Activated effector memory CD4-positive, alpha-beta T cell treated with anti-CD3 and anti-CD28 coated beads, Interleukin-2, amount 50 U/mL, for 16 hours (primary cell): ENCODE data around the gene CNGB1.
"Not testable (repeated sequence)": the region's sequence is repeated elsewhere in the genome, so short reads cannot be mapped to it uniquely, and the experiment has no call there.

ENCODE experiments used
- DNase-seq: peaks from one replicate; pipeline ENCODE4 v3.0.0-alpha.2; 2020

CNGB1 gene

DNA sequence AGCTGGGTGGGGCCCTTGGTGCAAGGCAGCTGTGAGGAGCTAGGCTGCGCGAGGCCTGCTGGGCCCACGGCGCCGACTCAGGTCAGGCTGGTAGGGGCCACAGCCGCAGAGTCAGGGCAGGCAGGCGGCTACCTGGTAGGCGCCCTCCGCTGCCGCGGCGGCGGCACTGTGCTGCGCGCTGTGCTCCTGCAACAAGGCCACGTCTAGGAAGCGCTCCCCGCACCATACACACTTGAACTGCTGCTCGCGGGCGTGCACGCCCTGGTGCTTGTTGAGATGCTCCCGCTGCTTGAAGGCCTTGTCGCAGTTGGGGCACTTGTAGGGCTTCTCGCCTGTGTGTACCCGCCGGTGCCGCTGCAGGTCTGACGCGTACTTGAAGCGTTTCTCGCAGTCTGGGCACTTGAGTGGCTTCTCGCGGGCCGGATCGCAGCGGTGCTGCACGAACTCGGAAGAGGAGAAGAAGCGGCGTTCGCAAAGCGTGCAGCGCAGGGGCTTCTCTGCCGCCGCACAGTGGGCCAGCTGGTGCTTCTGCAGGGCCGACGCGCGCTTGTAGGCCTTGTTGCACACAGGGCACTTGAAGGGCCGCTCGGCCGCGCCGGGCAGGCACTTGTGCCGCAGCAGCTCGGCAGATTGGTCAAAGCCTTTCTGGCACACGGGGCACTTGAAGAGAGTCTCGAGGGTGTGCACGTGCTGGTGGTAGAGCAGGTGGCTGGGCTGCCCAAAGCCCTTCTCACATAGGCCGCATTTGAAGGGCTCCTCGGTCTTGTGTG lies 25.7 kb upstream of the CNGB1 start:
- peak; percentile 61 for DNase-seq

GRCh38 chr16:57995721-57996405 lies 24.9 kb upstream of the CNGB1 start:
- no peak for DNase-seq

DNA sequence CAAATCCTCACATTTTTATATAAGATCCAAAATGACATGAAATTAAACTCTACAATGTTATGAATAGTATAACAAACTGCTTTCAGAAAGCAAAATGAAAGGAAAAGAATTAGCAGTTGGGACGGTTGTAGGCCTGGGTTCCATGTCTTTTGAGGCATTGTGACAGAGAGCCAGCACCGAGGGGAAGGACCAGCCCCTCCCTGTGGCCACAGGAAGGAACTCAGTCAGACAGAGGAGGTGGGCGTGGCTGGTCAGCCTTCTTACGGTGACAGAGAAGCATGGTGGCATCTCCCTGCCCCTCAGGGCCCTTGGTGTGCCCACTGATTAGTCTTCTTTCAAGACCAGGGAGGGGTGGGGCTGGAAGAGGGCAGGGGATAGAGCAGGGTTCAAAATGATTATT lies 23.9 kb upstream of the CNGB1 start:
- DNase-seq = peak; percentile 79

DNA sequence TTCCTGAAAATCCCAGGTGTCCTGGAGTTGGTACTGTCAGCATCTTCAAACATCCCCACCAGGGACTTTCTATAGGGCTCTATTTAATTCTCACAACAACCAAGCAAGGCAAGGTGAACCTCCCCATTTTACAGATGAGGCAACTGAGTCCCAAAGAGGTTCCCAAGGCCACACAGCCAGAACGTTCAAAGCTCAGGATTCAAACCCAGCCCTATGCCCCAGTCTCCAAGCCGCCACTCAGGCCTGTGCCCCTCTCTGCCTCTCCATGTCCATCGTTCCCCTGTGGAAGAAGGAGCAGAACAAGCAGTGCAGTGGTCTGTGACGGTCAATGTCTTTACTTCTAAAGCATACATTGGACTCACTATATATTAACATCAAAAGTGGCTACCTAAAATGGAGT lies 23.4 kb upstream of the CNGB1 start:
- DNase-seq = no peak

GRCh38 chr16:57993897-57994296 lies 23.0 kb upstream of the CNGB1 start:
- DNase-seq = no peak

DNA sequence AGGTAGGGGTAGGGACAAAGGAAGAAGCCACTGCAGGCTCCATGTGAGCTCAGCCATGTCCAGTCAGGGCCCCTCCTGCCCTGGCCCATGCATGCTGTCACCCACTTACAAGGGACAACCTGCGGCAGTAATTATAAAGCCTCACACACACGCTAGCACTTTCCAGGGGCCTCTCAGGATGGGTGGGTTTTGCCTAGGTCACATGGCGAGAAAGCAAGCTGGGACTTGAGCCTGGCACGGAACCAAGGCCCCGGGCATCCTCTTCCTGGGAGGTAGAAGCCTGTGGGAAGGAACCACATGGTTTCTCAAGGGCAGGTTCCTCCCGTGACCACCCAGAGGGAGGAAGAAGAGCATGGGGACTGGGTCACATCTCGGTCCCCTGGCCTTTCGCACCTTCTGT lies 22.5 kb upstream of the CNGB1 start:
- no peak for DNase-seq

DNA sequence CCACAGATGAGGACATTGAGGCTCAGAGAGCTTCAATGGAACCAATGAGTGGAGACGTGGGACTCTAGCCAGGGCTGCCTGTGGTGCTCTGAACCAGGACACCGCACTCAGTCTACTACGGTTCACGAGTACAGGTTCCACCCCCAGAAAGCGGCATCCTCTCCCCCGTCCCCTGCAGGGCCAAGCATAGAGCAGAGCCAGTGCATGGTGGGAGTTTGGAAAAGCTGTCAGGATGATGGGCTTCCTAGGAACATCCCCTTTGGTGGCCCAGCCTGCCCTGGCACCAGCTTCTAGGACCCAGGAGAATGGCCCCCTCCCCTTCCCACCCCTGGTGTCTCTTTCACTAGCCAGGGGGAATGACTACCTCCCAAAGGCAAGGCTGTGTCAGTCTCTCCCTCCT lies 21.2 kb upstream of the CNGB1 start:
- no peak for DNase-seq

DNA sequence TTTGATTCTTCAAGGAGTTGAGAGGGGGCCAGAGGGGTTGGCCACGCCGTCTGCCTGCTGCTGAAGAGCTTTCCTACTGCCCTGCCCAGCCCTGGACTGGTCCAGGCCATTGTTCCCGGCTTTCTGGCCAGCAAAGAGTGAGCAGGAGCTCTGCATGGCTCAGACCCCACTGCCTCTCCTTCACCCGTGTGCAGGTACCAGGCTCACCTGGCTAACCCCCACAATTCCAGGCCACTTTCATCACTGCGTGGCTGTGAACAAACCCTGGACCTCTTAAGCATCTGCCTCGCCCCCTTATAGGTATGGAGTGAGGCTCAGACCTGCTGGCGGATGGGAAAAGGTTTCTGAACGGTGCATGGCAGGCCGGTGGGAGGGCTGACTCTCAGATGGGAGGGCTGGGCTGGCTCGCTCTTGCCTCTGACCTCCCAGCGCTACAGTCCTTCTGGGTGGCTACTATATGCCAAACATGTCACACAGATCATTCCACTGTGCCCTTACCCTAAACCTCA lies 20.7 kb upstream of the CNGB1 start:
- peak; percentile 56 for DNase-seq

- no peak for DNase-seq
These were observed 18.0 kb upstream of the CNGB1 start for GRCh38 chr16:57988929-57989328.

DNA sequence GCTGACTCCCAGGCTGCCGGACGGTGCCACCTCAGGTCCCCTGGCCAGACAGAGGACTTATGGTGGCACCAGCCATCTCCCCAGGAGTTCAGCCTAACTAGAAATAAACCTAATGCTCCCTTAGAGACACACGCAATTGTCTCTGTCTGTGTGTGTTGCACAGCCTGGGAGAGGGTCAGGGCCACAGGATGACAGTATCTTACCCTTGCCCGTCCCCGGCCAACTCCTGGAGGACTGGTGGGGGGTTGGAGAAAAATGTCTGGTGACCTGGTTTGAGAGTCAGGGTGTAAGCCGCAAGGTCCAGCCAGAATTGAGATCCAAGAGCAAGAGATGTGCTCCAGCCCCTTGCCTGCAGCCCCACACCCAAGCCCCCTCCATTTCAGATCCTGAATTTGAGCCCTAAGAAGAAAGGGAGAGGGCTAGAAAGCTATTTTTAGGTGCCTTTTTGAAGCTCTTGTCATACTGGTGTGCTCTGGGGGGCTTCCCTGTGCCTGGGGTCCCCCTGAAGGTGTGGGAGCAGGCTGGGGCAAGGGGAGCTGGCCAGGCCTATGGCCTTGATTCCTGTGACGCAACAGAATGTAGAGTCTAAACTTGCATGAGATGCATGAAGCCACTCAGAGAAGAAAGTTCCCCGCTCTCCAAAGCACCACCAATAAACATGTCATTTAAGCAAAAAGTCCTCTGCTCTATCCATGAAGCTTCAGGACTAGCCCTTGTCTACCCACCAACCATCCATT lies 16.7 kb upstream of the CNGB1 start:
- peak; percentile 53 for DNase-seq

DNA sequence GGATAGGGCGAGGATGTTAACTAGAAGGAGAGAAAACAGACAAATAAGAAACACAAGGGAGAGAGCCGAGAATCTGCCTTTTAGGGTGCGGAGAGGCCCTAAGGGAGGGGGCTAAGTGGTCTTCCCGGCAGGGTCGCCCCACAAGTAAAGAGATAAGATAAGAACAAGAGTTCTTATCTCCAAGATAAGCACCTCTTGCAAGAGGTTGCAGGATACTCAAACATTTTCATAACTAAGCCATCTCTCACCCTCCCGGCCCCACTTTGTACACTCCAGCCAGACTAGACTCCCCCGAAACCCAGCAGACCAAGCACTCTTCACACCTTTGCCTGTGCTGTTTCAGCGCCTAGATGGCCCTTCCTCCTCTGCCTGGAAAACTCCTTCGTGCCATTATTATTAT lies 15.3 kb upstream of the CNGB1 start:
- DNase-seq = no peak

DNA sequence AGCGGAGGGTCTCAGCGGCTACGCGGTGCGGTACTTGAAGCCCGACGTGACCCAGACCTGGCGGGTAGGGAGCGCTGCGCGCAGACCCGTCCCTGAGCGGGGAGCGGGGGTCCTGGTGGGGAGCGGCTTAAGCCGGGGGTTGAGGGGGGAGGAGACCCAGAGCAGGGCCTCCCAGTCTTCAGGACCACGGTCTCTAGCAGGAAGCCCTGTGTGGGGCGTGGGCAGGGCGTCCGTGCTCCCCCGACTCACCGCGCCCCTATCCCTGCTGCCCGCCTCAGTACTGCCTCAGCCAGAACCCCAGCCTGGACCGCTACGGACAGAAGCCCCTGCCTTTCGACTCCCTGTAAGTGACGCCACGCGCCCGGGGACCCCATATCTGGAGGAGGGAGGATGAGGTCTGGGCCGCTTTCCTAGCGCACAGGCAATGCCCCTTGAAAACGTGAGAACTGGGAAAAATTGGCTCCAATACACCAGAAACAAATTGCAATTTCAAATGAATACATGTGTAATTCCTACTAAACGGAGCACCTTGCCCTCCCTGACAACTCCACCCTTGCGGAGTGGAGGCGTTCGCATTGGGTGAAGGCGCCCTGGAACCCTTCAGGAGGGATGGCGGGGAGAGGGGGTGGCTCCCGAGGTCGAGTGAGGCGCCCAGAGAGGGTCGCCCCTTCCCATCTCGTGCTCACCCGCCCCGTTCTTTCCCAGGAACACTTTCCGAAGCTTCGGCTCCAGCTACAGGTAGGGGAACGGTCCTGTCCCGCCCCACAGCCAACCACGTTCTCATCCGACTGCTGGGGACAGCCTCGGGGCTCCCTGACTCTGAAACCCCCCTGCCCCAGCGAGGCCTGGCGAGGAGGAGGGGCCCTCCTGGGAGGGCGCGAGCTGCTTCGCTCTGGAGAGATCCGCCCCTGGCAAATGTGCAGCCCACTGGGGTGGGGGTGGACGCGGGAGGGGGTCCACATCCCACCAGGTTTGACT lies 14.6 kb upstream of the CNGB1 start:
- peak; percentile 55 for DNase-seq

- peak; percentile 96 for DNase-seq
These were observed 13.7 kb upstream of the CNGB1 start for GRCh38 chr16:57984443-57985203.

DNA sequence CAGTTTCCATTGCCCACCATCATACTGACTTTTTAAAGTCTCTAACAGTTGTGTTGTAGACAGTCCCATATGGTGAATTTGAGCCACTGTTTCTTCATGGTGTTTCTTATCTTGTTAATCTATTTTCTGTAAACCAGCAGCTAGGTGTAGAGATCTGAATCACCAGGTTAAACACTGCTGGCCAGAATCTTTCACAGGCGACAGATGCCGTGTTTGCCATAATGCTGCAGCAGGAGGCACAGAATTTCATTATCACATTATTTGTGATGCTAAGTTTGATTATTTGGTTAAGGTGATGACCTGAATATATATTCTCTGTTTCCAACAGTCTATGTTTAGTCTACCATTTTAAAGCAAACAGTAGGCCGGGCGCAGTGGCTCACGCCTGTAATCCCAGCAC lies 11.5 kb upstream of the CNGB1 start:
- no peak for DNase-seq

DNA sequence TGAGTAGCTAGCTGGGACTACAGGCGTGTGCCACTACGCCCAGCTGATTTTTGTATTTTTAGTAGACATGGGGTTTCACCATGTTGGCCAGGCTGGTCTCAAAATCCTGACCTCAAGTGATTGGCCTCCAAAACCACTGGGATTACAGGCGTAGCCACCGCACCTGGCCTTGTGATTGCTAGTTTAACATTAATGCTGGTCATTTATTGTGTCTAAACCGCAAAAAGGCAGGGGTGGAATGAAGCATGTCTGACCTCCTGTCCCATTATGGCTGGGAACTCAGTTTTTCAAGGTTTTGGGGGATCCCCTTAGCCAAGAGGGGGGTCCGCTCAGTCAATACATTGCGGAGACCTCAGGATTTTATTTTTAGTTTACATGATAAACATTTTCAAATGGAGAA lies 10.7 kb upstream of the CNGB1 start:
- DNase-seq = no peak

GRCh38 chr16:57979006-57979585 lies 8.2 kb upstream of the CNGB1 start:
- no peak for DNase-seq

DNA sequence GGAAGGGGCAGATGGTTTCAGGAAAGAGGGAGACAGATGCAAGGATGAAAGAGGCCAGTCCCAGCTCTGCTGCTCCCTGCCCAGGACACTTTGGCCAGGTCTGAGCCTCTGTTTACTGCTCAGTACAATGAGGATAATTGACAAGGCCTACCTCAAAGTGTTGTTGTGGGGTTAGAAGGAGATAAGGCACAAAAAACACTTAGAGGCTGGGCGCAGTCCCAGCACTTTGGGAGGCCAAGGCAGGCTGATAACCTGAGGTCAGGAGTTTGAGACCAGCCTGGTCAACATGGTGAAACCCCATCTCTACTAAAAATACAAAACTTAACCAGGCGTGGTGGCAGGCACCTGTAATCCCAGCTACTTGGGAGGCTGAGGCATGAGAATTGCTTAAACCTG lies 7.1 kb upstream of the CNGB1 start:
- DNase-seq = not testable (repeated sequence)

GRCh38 chr16:57977418-57978069 lies 6.6 kb upstream of the CNGB1 start:
- DNase-seq = no peak

DNA sequence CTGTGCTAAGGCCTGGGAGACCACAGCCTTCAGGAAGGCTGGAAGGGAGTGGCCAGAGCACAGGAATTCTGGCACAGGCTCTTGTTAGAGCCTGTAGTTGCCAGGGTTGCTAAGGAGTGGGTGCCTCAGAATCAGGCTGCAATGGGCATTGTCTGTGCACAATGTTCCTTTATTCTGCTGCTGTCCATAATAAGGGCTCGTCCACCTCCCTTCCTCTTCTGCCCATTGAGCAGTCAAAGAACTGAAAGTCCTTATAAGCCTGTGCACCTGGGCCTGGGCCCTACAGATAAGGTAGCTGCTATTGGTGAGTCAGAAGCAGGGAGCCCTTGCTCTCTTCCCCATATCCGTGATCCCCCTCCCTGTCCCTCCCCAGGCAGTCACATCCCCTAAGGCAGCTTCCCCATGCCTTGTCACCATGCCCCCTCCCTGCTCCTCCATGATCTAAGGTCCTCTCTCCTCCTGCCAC lies 5.4 kb upstream of the CNGB1 start:
- DNase-seq = no peak

DNA sequence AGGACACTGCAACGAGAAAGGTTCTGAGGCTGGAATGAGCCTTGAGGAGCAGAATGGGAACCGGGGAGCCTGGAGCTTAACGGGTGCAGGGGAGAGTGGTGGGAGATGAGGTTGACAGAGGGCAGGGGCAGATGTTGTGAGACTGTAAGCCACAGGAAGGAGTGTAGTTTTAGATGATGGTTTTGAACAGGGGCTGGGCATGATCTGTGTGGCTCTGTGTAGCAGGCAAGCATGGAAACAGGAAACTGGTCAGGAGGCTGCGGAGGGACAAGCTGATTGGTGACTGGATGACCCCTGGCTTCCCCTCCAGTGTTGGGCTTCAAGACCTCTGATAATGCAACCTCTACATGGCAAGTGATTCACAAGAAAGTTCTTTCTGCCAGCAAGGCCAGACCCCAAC lies 1.4 kb upstream of the CNGB1 start:
- no peak for DNase-seq

GRCh38 chr16:57971848-57972247 lies 920 bp upstream of the CNGB1 start:
- DNase-seq = no peak
